IPS-NIHi7 (cell line): ENCODE results near the gene SCAPER.
"Not testable (repeated sequence)": the region's sequence is repeated elsewhere in the genome, so short reads cannot be mapped to it uniquely, and the experiment has no call there.

Source experiments
- DNase-seq: peaks from one replicate; pipeline ENCODE4 v3.0.0; 2012; ENCODE audit warnings: mixed read lengths; ENCODE audit errors: extremely low spot score

The SCAPER gene

GRCh38 chr15:76787273-76787672 is 117.9 kb downstream of the SCAPER start:
- no peak for DNase-seq

GRCh38 chr15:76776969-76777368 is 128.2 kb downstream of the SCAPER start:
- DNase-seq = no peak

DNA sequence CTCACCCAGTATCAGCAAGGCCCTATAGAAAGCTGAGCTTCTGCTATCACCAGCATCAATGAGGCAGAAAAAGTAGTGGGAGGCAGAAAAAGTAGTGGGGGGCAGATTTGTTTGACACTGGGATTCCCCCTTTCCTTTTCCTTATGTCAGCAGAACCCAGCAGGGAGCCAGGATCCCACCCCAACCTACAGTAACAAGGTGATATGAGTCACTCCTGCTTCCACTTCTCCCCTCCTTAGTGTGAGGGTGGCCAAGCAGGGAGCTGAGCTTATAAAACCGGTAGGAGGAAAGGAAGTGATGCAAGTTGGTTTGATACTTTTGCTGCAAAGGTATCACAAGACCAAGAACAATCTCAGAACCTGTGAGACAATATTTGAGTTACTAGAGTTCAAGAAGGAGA is 128.7 kb downstream of the SCAPER start:
- DNase-seq = no peak

DNA sequence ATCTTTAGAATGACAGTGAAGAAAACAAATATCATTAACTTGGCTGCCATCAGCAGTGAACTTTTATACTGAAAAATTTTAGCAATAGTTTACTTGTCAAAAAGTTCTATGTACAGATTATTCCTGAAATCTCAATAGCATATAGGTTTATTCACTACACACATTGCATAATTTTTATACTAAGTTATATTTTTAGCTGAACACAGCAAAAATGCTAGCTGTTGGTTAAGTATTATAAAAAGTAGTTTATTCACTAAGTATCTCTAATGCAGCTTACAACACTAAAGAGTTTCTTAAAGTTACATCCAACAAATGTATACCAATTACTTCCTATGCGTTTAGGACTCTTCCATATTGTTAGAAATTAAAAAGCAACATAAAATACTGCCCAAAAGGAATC is 131.9 kb downstream of the SCAPER start:
- no peak for DNase-seq

- no peak for DNase-seq
These were observed 132.4 kb downstream of the SCAPER start for GRCh38 chr15:76772776-76773175.

- no peak for DNase-seq
These were observed 141.1 kb downstream of the SCAPER start for GRCh38 chr15:76764004-76764403.

GRCh38 chr15:76763554-76763953 is 141.6 kb downstream of the SCAPER start:
- no peak for DNase-seq

GRCh38 chr15:76756381-76756780 is 148.8 kb downstream of the SCAPER start:
- no peak for DNase-seq

GRCh38 chr15:76753771-76754170 is 151.4 kb downstream of the SCAPER start:
- no peak for DNase-seq

DNA sequence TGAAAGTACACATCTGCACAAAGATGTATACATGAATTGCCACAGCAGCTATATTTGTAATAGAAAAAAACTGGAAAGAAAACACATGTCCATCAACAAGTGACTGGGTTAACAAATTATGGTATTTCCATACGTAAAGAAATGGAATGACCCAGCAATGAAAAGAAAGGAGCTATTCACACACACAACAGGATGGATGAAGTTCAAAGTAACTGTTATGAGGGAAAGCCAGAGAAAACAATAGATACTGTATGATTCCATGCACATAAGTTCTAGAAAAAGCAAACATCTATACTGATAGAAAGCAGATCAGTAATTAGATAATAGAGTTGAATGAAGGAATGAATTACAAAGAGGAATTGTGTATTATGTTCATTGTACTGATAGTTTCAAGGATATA is 152.0 kb downstream of the SCAPER start:
- DNase-seq = no peak

- DNase-seq = no peak
These were observed 152.6 kb downstream of the SCAPER start for GRCh38 chr15:76752549-76752948.

- DNase-seq = no peak
These were observed 167.6 kb downstream of the SCAPER start for GRCh38 chr15:76737573-76737972.

GRCh38 chr15:76732321-76732720 is 172.8 kb downstream of the SCAPER start:
- DNase-seq = not testable (repeated sequence)

GRCh38 chr15:76730262-76730661 is 174.9 kb downstream of the SCAPER start:
- no peak for DNase-seq

- DNase-seq = no peak
These were observed 186.3 kb downstream of the SCAPER start for GRCh38 chr15:76718863-76719262.

GRCh38 chr15:76714950-76715349 is 190.2 kb downstream of the SCAPER start:
- no peak for DNase-seq

DNA sequence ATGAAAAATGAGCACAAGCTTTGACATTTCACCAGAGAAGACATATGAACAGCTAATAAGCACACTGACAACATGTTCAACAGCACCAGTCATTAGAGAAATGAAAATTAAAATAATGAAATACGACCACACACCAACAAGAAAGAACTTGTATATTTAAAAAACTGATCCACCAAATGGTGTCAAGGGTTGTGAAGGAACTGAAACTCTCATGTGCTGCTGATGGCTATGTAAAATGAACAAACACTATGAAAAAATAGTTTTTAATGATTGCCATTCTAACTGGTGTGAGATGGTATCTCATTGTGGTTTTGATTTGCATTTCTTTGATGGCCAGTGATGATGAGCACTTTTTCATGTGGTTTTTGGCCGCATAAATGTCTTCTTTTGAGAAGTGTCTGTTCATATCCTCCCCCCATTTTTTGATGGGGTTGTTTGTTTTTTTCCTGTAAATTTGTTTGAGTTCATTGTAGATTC is 193.8 kb downstream of the SCAPER start:
- no peak for DNase-seq

DNA sequence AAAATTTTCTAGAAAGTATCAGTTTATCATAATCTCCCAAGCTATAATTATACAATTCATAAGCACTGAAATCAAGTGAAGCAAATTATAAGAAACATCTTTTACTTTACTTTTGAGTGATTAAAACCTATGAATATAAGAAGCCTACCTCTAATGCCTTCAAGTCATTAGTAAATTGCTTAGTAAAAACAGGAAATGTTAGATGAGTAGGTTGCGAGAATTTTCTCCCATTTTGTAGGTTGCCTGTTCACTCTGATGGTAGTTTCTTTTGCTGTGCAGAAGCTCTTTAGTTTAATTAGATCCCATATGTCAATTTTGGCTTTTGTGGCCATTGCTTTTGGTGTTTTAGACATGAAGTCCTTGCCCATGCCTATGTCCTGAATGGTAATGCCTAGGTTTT is 201.1 kb downstream of the SCAPER start:
- not testable (repeated sequence) for DNase-seq

DNA sequence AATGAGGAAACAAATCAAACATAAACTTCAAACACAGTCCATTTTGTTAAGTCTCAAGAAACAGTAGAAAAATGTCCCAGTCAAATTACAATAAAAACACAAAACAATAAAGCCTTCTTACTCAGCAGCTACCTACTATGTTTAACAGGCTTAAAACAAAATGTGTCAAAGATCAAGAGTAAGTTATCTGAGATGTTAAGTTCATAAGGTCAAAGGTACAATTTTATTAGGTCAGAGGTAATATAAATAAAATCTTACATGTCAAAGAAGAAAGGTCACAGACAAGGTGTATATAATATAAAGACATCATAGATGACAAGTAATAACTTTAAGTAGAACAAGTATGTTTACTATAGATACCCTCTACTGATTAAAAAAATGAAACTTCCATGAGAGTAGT is 208.3 kb downstream of the SCAPER start:
- DNase-seq = no peak

GRCh38 chr15:76692546-76692945 is 212.6 kb downstream of the SCAPER start:
- not testable (repeated sequence) for DNase-seq

DNA sequence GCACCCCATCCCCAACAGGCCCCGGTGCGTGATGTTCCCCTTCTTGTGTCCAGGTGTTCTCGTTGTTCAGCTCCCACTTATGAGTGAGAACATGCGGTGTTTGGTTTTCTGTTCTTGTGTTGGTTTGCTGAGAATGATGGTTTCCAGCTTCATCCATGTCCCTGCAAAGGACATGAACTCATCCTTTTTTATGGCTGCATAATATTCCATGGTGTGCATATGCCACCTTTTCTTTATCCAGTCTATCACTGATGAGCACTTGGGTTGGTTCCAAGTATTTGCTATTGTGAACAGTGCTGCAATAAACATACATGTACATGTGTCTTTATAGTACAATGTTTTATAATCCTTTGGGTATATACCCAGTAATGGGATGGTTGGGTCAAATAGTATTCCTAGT is 217.5 kb downstream of the SCAPER start:
- not testable (repeated sequence) for DNase-seq

- no peak for DNase-seq
These were observed 221.1 kb downstream of the SCAPER start for GRCh38 chr15:76684002-76684401.

GRCh38 chr15:76682833-76683232 is 222.3 kb downstream of the SCAPER start:
- DNase-seq = no peak

DNA sequence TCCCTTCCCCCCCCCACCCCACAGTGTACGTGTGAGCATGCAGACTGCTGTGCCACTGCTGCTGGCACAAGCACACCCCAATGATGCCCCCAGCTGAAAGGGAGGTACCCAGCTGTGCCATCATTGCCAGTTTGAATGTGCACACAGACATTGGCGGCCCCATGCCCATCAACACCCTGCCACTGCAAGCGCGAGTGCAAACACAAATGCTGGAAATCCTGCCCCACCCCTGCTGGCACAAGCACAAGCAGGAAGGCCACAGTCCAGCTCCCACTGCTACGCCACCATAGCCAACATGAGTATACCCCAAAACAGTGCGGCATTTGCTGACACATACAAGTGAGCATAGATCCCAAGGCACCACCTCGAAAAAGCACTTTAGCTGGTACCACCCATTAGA is 222.9 kb downstream of the SCAPER start:
- no peak for DNase-seq

- no peak for DNase-seq
These were observed 226.4 kb downstream of the SCAPER start for GRCh38 chr15:76678766-76679165.
